ENCODE measurements around the gene EMILIN2.

EMILIN2 gene

DNA sequence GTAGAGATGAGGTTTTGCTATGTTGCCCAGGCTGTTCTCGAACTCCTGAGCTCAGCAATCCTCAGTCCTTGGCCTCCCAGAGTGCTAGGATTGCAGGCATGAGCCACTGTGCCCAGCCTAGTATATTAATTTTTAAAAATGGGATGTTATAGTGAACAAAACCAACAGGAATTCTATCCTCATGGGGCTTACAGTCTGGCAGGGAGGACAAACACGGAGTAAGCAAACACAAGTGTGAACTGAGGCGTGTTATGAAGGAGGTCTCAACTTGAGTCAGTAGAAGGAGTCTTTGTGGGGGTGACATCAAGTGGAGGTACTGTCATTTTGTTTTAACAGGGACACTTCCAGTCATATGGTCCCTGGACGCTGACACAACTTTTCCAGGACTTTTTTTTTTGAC lies 33.1 kb downstream of the EMILIN2 start:
- DNase-seq: no peak

DNA sequence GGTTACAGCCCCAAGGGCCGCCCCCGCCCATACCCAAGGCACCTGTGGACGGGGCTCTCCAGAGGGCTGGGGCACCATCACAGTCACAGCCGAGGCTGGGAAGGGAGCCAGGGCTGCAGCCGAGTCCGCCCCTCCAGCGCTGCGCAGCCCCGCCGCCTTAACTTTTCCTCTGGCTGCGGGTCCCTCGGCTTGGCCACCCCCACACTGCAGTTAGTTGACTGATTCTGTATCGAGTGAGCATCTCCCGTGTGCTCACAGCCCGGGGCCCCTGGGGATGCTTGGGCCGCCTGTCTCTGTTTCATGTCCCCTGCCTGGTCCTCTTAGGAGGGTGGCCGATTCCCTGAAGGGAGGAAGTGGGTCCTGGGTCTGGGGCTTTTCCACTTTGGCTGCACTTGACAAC lies 33.7 kb downstream of the EMILIN2 start:
- no peak for DNase-seq

DNA sequence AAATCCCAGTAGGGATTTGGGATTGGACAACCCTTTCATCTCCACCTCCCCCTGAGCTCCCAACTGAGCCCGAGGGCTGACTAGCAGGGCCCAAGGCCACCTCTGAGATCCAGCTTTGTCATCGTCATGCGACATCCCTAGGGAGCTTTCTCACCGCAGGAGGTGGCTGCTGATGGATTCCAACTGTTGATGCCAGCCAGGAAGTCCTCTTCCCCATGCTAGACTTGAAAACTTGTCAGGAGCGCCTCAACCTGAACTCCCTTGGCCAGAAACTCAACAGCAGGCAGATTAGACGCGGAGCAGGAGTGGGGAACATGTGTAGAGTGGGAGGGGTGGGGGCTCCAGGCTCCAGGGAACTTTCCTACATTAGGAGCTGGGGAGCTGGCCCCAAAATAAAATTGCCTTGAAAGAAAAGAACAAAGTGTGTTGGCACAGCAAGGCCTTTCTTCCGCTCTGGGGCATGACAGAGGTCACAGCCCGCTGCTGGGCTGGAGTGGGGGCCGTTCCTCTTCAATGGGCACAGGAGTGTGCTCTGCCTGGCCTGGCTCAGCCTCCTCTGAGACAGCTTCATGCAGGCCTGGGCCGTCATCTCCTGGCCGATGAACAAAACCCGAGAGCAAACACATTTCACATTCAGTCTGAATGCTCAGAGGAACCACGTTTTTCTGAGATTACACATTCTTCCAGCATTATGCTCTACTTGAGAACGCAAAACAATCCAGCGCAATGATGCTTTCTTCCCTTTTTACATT lies 34.5 kb downstream of the EMILIN2 start:
- no peak for DNase-seq

DNA sequence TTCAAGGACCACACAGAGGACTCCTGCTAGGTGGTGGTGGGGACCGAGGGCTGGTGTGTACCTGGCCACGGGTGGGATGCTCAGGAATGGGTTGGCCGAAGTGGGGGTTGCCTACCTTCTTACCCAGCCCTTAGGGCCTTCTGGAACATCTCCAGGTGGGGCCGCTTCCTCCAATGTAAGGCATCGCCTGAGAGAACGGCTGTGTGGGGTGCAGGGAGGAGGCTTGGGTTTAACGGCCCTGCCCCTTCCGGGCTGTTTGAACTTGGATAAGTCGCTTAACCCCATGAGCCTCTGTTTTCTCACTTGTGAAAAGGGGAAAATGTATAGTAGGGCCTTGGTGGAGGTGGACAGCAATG lies 35.0 kb downstream of the EMILIN2 start:
- no peak for DNase-seq

DNA sequence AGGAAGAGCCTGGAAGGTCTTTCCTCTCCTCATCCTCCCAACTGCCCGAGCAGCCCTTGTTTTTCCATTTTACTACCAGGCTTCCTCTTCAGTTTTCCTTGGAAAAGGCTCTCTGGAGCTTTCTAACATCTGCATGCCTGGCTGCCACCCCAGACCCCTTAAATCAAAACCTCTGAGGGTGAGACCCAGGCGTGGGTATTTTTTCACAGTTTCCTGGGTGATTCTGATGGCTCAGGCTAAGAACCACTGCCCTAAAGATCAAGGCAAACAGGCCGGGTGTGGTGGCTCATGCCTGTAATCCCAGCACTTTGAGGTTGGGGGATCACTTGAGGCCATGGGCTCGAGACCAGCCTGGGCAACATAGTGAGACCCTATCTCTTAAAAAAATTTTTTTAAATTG lies 35.4 kb downstream of the EMILIN2 start:
- no peak for DNase-seq

DNA sequence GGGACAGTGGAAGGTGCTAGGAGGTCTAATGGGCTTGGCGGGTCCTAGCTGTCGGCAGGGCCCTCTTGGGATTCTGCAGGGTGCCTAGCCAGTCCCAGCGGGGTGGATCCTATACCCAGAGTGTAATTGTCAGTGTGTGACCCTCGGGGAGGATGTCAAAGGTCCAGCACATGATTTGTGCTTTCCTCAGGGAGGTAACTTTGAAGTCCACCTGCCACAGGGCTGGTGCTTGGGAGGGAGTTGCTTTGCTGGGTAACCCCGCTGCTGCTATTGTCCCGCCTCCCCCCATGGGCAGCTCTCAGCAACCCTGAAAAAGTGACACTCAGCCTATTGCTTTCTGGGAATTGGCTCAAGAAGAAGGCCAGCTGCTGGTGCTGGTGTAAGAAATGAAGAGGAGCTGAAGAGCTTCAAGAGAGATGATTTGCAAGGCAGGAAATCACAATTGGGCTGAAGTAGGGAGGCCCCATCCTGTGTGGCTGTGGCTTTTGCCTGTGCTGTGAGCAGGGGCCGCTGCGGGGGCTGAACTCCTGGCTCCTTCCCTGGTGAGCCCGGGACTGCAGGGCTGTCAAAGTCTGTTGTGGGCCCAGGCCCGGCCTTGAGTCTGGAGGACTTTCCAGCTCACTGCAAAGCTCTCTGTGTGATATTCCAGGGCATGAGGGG lies 36.4 kb downstream of the EMILIN2 start:
- peak; percentile 26 for DNase-seq

DNA sequence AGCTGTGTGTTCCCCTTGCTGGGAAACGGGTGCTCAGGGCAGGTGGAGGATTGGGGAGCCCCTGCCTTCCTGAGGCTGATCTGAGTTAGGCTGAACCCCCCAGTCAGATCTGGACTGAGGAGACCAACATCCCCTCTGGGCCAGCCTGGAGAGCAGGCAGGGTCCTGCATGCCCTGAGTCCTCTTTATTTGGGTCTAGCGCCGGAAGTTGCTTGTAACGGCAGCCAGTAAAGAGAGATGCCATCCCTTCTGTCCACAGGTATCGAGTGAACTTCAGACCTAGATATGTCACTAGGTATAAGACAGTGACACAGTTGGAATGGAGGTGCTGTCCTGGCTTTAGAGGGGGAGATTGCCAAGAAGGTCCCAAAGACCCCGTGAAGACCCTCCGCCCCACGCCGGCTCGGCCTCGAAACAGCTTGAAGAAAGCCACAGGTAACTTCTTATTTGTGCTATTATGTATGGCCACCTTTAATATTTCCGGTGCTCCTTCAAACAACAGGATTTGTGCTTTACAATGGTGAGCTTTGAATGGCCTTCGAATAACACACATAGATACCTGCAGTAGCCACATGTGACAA lies 38.0 kb downstream of the EMILIN2 start:
- no peak for DNase-seq

DNA sequence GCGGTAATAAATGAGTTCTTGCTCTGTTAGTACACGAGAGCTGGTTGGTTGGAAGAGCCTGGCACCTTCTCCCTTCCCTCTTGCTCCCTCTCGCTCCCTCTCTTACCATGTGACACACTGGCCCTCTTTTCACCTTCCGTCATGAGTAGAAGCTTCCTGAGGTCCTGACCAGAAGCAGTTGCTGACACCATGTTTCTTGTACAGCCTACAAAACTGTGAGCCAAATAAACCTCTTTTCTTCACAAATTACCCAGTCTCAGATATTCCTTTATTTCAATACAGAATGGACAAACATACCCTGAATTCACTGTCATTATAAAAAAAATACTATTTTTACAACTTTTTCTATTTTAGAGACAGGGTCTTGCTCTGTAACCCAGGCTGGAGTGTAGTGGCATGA lies 40.7 kb downstream of the EMILIN2 start:
- no peak for DNase-seq

DNA sequence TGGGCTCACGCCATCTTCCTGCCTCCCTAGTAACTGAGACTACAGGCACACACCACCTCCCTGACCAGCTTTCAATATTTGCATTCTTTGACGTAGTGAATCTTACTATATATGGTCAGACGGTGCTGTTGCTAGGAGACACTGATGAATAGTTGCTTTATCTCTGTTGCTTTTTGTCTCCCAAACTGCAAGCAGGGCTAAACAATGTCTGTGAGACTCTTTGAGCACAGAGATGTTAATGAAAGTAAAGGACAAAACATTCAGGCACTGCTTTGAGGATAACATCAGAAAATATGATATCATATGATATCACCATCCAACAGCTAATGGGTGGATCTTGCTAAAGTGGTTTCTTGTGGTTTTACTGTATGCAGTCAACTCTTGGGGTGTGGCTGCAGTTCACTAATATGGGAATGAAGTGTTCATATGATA lies 43.0 kb downstream of the EMILIN2 start:
- DNase-seq: no peak

DNA sequence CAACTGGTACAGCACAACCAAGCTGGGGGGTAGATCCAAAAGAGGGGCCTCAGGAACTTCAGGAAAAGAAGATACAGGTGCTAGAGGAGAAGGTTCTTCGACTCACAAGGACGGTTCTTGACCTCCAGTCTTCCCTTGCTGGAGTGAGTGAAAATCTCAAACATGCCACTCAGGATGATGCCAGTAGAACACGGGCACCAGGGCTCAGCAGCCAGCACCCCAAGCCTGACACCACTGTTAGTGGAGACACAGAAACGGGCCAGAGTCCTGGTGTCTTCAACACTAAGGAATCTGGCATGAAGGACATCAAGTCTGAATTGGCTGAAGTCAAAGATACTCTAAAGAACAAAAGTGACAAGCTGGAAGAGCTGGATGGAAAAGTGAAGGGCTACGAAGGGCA lies 43.8 kb downstream of the EMILIN2 start:
- no peak for DNase-seq

DNA sequence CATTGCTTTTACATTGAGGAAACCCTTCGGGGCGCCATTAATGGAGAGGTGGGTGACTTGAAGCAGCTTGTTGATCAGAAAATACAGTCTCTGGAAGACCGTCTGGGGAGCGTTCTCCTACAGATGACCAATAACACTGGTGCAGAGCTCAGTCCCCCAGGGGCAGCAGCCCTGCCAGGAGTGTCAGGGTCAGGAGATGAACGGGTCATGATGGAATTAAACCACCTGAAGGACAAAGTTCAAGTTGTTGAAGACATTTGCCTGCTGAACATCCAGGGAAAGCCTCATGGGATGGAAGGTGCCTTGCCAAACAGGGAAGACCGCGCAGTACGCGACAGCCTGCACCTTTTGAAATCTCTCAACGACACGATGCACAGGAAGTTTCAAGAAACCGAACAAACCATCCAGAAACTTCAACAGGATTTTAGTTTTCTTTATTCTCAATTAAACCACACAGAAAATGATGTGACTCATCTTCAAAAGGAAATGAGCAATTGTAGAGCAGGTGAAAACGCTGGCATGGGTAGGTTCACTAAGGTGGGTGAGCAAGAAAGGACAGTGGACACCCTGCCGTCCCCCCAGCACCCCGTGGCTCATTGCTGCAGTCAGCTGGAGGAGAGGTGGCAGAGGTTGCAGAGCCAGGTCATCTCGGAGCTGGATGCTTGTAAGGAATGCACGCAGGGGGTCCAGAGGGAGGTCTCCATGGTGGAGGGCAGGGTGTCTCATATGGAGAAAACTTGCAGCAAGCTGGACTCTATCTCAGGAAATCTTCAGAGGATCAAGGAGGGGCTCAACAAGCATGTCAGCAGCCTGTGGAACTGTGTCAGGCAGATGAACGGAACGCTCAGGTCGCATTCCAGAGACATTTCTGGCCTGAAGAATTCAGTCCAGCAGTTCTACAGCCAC lies 45.0 kb downstream of the EMILIN2 start:
- DNase-seq: no peak

DNA sequence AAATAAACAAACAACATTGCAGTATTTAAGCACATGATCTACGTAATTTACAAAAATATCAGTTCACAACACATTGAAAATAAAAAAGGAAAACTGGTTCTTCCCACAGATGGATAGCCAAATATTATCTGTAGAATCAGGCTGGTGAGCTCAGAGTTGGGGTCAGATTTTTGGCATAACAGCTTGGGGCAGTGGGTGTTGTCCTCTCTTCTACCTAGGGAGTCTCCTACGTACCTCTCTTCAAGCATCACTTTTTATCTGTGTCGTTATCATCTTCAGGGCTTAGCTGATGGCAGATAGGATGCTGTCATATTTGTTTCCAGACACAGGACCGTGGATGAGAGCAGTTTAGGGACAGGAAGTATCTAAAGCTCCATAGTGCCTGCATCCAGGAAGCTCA lies 46.2 kb downstream of the EMILIN2 start:
- DNase-seq: no peak

DNA sequence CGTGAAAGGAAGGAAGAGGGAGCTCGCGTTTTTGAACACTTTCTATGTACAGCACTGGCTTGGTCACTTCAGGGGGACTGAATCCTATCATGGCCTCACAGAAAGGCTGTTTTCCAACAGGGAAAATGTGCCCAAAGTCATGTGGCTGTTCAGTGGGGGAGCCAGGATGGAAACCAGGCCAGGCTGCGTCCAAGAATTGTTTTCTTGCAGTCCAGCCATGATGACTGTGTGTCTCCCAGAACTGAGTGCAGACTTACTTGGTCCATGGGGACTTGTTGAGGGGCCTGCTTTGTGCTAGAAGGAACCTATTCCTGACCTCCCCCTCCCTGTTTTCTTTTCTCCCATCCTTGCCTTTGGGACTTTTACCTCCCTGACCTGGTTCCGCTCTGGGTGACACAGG lies 46.9 kb downstream of the EMILIN2 start:
- no peak for DNase-seq

DNA sequence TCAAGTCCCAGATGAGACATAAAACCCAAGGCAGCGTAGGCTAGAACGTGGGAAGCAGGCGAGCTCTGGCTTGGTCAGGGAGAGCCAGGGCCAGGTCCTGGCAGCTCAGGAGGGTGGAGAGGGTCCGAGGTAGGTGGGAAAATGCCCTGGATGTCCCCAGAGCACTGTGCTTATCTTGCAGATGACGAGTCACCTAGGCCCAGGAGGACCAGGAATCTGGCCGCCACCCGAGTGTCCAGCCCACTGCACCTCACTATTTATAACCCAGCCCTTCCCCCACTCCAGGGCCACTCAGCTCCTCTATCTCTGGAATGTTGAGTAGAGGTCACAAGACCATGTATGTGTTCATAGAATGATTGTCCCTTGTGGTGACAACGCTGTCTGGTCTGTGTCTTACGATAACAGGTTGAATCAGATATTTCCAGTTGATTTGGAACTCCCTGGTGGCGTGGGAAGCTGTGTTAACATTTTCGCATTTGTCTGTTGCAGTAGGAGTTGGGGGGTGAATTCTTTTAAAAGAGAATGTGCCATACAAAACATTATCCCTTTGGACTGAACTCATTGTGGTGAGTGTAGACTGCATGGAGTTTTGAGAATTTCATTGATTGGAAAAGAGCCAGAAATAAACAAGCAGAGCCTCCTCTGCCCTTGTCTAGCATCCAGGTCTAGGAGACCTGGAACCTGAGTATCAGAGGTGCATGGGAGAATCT lies 47.5 kb downstream of the EMILIN2 start:
- no peak for DNase-seq

DNA sequence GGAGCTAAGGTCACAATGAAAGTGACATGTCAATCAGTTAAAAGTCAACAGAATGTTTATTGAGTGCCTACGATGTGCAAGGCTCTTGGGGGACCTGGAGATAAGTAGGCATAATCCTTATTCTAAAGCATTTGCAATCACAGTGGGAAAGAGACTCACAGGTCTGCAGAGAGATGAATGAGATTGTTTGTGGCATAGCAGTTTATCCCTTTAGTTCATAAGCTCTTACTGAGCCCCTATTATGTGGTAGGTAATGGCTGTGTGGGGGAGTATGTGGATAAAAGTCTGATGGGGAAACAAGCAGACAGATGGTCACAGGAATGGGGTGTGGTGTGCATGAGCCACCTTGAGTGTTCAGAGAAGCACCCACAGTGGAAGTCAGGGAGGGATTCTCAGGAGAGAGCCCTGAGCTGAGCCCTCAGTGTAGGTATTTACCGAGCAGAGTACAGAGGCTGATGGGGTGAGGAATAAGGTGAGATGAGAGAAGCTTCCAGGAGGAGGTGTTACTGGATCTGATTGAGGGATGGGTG lies 48.1 kb downstream of the EMILIN2 start:
- DNase-seq: no peak

DNA sequence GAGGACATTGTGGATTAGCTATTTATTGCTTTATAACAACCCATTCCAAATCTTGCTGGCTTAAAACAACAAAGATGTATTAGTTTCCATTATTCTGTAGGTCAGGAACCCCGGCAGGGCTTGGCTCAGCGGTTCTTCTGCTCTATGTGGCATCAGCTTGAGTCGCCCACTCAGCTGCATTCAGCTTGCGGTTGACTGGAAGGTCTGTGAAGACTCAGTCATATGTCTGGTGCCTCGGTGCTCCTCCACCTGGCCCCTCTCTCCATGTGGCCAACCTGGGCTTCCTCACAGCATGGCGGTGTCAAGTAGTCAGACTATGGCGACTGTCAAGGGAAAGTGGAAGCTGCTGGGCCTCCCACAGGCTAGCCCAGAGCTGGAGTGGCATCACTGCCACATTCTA lies 48.6 kb downstream of the EMILIN2 start:
- no peak for DNase-seq

DNA sequence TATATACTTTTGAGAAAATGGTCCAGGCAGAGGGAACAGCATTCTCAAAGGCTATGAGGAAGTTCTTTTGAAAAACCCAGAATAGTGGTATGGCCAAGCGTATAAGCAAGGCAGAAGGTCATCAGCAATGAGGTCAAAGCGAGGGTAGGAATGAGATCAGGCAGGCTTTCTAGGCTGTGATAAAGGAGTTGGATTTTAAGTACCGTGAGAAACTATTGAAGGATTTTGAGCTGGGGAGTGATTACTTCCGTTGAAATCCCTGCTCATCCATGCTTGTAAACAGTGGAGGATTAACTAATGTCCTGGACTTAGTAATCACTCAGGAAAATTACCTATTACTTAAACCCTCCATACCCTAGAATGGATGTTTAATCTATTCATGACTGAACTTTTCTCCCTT lies 50.2 kb downstream of the EMILIN2 start:
- DNase-seq: no peak

DNA sequence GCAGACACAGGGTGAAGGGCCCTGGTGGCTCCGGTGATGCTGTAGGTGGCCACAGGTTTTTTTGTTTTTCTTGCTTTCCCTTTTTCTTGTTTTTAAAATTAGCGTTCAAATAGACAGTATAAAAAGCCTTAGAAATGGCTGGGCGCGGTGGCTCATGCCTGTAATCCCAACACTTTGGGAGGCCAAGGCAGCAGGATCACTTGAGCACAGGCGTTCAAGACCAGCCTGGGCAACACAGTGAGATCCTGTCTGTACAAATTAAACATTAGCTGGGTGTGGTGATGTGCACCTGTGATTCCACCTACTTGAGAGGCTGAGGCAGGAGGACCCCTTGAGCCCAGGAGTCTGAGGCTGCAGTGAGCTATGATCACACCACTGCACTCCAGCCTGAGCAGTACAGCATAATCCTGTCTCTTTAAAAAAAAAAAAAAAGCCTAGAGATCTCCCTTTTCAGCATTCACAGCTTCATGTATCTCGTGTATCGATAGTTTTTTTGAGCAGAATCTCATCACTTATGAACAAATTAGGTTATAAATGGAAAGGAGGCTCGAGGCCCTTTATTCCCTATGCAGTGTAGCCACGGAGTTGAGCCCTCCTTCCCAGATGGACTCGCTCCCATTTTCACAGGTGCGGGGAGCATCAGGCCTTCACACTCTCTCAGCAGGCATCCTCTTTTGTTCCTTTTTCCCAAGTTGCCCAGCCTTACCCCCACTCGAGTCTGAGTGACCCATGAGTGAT lies 50.8 kb downstream of the EMILIN2 start:
- DNase-seq: no peak

DNA sequence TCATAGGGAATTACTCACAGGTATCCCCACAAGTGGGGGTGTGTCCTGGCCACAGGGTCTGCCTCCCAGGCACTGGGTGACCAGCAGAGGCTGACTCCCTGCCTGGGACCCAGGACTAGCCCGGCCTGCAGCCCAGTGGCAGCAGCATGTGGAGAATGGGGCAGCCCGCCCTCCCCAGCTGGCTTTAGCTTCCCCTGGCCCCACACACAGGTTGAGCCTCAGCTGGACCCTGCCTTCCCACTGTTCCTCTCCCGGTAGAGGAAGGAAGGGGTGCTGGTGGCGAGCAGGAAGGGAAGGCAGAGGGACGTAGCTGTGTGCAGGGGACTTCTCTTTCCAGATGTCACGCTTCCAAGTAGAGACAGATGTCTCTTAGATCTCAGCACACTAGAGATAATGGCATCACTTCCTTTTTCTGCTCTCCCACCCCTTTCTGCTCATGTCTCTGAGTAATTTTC lies 51.4 kb downstream of the EMILIN2 start:
- DNase-seq: no peak

DNA sequence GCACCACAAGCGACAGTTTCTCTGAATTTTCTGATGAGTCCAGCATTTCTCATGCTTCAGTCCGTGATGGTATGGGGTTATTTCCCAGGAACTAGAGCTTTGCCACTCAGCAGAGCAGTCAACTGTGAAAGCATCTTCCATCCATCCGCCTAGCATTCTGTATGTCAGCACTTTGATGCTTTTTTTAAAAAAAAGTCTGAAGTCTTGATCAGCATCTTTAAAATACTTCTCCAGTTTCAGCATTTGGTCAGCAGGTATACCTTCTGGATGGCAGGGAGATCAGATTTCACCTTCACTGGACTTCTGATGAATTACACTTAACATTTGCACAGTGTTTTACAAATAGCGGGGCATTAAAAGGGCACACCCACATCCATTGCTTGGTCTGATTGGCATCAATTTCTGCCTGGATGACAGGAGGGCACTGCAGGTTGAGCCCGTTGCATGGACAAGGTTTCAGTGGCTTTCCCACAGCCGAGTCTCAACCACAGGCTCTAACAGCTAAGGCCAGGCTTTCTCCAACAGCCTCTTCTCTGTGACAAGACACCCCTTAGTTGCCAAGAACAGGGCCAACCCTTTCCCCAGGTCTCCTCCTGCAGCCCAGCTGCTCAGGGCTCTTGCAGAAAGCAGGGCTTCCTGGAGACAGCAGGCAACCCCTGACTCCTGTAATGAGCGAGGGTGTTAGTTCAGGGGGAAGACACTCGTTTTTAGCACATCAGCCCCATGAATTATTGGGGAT lies 54.0 kb downstream of the EMILIN2 start:
- no peak for DNase-seq

DNA sequence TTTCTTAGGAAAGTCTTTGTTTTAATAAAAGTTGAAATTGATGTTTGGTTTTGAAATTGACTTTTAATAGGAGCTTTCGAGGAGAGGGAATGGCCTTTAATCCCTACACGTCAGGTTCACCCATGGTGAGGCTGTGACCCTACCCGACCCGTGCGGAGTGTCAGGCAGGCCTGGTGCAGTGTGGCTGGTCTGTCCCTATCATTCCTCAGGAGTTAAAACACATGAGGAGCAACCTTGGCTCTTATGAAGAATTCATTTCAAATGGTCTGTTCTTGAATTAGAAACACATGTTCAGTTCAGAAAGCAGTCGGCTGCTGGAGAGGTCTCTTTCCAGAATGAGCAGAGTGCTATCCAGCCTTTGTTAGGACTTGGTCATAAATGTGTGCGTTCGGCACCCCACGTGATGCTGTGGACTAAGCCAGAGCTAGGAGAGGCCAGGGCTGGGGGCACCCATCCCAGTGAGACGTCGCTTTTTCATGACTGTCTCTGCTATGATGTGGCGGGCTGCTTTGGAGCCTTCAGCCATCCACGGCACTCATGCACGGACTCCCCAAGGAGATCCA lies 54.7 kb downstream of the EMILIN2 start:
- no peak for DNase-seq

All from stimulated activated CD4-positive, alpha-beta T cell treated with anti-CD3 and anti-CD28 coated beads, Interleukin-12 subunit alpha, Interleukin-12 subunit beta, amount 100 ng/mL, for 4 hours (primary cell).